Testis (tissue), 2 donors: ENCODE results near the gene DDX49.

ENCODE experiments used
- CTCF ChIP-seq, 3 experiments: fragments of 450-650 bp in 2 of 3; fragments of 200-600 bp in 1 of 3; sonication (generic) in 1 of 3; IDR thresholded peaks; one replicate each; pipeline ENCODE4 v1.5.1; 2016 to 2019; ENCODE audit warnings: antibody characterized with exemption in 3 of 3, mild to moderate bottlenecking in 2 of 3, moderate library complexity in 1 of 3
- POLR2A ChIP-seq: fragments of 450-650 bp; IDR thresholded peaks from one replicate; pipeline ENCODE4 v1.6.1; 2017; ENCODE audit warnings: antibody characterized with exemption, mild to moderate bottlenecking, moderate library complexity

GRCh38 chr19:18948976-18949356, 29.5 kb downstream of the DDX49 start:
- TF ChIP-seq CTCF (IDR thresholded peaks at IDR 0.05) (no peak), POLR2A (no peak)
